Stimulated activated CD4-positive, alpha-beta T cell treated with anti-CD3 and anti-CD28 coated beads, Interleukin-2, amount 100 ng/mL, for 24 hours (primary cell): Measurements from ENCODE around the gene CLIP1.
A peak's percentile ranks its signal among the peaks of the same experiment; 100 is the strongest.
"Not testable (repeated sequence)": the region's sequence is repeated elsewhere in the genome, so short reads cannot be mapped to it uniquely, and the experiment has no call there.

Source experiments
- DNase-seq, 2 donors: peaks; one replicate each; pipeline ENCODE4 v3.0.0-alpha.2; 2020

The CLIP1 gene

GRCh38 chr12:122421821-122422729 lies at the start of gene CLIP1:
Gene CLIP1 (minus strand): TSS chr12:122422669. CDS start chr12:122380452, 42,217 bp downstream.
- DNase-seq, result peak; percentile 64 to 68

- DNase-seq, result no peak
These were observed 49.1 kb upstream of the CLIP1 start for GRCh38 chr12:122471324-122472226.

- not testable (repeated sequence) for DNase-seq
These were observed 48.1 kb upstream of the CLIP1 start for GRCh38 chr12:122470576-122470975.

GRCh38 chr12:122469856-122470255 lies 47.4 kb upstream of the CLIP1 start:
- not testable (repeated sequence) for DNase-seq

GRCh38 chr12:122467983-122468382 lies 45.5 kb upstream of the CLIP1 start:
- no peak for DNase-seq

GRCh38 chr12:122464317-122465042 lies 42.0 kb upstream of the CLIP1 start:
- DNase-seq, result not testable (repeated sequence)

GRCh38 chr12:122460641-122461040 lies 38.2 kb upstream of the CLIP1 start:
- no peak for DNase-seq

- no peak for DNase-seq
These were observed 37.6 kb upstream of the CLIP1 start for GRCh38 chr12:122460061-122460460.

GRCh38 chr12:122459211-122459610 lies 36.7 kb upstream of the CLIP1 start:
- no peak for DNase-seq

GRCh38 chr12:122458105-122459035 lies 35.9 kb upstream of the CLIP1 start:
- no peak for DNase-seq

GRCh38 chr12:122457627-122458026 lies 35.2 kb upstream of the CLIP1 start:
- no peak for DNase-seq

GRCh38 chr12:122454739-122455138 lies 32.3 kb upstream of the CLIP1 start:
- no peak for DNase-seq

- DNase-seq, result no peak
These were observed 31.8 kb upstream of the CLIP1 start for GRCh38 chr12:122454250-122454721.

- DNase-seq, result no peak
These were observed 30.3 kb upstream of the CLIP1 start for GRCh38 chr12:122452701-122453285.

GRCh38 chr12:122449317-122449716 lies 26.8 kb upstream of the CLIP1 start:
- peak in 1 of 2 donors; percentile 16 for DNase-seq

GRCh38 chr12:122447825-122448224 lies 25.4 kb upstream of the CLIP1 start:
- not testable (repeated sequence) for DNase-seq

GRCh38 chr12:122446390-122446789 lies 23.9 kb upstream of the CLIP1 start:
- not testable (repeated sequence) for DNase-seq

- not testable (repeated sequence) for DNase-seq
These were observed 21.6 kb upstream of the CLIP1 start for GRCh38 chr12:122444071-122444470.

GRCh38 chr12:122438822-122439221 lies 16.4 kb upstream of the CLIP1 start:
- DNase-seq, result not testable (repeated sequence)

GRCh38 chr12:122437656-122438121 lies 15.2 kb upstream of the CLIP1 start:
- no peak for DNase-seq

- no peak for DNase-seq
These were observed 12.7 kb upstream of the CLIP1 start for GRCh38 chr12:122435186-122435585.
